ENCODE data around the gene BTN2A1. TPM values are rescaled to one million over a fixed set of nuclear protein-coding genes. Genes with fewer than 3 reads are reported as not detected.

The BTN2A1 gene
- total RNA-seq, 2 donors from 2014 or later: 11.5 to 24.1 TPM

DNA sequence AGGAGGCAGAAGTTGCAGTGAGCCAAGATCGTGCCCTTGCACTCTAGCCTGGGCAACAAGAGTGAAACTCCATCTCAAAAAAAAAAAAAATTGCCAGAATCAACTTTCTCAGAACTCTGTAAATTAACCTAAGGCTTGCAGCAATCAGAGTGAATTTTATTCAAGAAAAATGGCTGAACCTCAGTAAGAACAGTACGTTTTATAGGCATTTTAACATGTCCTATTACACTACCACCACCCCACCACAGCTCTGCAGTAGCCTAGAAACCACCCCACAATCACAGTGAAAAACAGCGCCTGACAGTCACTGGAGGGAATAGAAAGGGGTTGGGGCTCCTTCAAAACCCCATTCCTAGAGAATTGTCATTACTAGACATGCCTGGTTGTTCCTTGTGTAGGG, 26.0 kb downstream of the BTN2A1 start:
- WGBS: 97% methylated on average over 3 of the region's 3 CpGs
- no peak for TF ChIP-seq POLR2AphosphoS5 (IDR thresholded peaks at IDR 0.05)
- intact Hi-C loops (cut with DNase I): no loop called here

DNA sequence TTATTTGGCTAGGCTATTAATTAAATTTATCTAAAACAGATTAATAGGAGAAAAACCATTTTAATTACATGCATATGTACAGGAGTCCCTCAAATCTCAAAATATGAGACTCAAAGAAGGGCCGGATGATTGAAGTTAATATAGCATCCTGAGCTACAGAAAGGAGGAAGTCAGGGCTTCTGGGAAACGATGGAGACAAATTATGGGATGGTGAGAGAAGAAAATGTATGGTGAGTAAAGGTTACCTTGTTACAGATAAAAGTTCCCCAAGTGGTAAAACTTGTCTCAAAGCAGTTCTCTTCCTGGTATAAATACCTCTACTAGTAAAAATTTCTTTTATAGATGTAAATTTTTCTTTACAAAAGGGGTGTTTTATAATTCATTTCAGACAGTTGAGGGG, 26.4 kb downstream of the BTN2A1 start:
- Histone ChIP-seq H3K4me3 (no peak overlapping the region), H3K36me3 (no peaks in the 10 kb centered on the region), H3K27ac (no peak overlapping the region), H3K4me1 (replicated peaks) (no peaks in the 10 kb centered on the region), H3K9me3 (no peaks in the 10 kb centered on the region), H3K27me3 (replicated peaks; ENCODE audit: insufficient read depth) (no peaks in the 10 kb centered on the region)
- TF ChIP-seq, protein P1, sequence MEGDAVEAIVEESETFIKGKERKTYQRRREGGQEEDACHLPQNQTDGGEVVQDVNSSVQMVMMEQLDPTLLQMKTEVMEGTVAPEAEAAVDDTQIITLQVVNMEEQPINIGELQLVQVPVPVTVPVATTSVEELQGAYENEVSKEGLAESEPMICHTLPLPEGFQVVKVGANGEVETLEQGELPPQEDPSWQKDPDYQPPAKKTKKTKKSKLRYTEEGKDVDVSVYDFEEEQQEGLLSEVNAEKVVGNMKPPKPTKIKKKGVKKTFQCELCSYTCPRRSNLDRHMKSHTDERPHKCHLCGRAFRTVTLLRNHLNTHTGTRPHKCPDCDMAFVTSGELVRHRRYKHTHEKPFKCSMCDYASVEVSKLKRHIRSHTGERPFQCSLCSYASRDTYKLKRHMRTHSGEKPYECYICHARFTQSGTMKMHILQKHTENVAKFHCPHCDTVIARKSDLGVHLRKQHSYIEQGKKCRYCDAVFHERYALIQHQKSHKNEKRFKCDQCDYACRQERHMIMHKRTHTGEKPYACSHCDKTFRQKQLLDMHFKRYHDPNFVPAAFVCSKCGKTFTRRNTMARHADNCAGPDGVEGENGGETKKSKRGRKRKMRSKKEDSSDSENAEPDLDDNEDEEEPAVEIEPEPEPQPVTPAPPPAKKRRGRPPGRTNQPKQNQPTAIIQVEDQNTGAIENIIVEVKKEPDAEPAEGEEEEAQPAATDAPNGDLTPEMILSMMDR (IDR thresholded peaks at IDR 0.05): no peak
- TF ChIP-seq POLR2AphosphoS5 (IDR thresholded peaks at IDR 0.05) (no peak), POLR2A (IDR thresholded peaks at IDR 0.05) (no peak)
- intact Hi-C loops (cut with DNase I): no loop called here
- 65% methylated on average over 2 of the region's 2 CpGs for WGBS
- DNase-seq (ENCODE audit: low spot score): no peak

More for the DNA sequence above, 26.0 kb downstream of the BTN2A1 start:
- H3K27ac ChIP-seq: no peak overlapping the region
- H3K4me1 ChIP-seq (replicated peaks): no peaks in the 10 kb centered on the region
- DNase-seq (ENCODE audit: low spot score): no peak
- H3K27me3 ChIP-seq (replicated peaks; ENCODE audit: insufficient read depth): no peaks in the 10 kb centered on the region
- H3K36me3 ChIP-seq: no peaks in the 10 kb centered on the region
- no peaks in the 10 kb centered on the region for H3K9me3 ChIP-seq
- no peak overlapping the region for H3K4me3 ChIP-seq

DNA sequence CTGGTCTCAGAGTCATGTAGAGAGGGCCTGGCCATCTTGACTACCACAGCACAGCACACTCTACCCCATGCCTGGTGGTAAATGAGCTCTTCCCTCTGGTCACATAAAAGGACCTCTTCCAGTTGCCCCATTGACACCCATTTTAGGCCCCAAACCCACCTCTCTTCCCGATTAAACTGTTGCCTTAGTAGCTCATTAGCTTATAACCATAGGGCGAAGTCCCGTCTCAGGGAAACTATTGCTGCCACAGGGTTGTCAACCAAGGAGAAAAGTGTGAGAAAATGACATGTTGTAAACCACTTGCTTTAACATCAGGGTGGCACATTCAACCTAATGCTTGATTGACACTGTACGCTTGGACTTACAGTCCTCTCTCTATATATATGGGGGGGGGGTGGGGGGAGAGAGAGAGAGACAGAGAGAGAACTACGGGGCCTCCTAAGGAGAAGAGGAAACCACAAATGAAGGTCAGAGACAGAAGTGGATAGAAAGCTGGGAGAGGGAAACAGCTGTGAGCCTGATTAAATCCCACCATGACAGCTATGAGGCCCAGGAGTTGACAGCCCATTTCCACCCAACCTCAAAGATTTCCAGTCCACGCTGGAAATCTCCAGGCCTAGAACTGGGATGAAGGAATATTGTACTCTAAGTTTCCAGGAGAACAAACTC, 27.5 kb downstream of the BTN2A1 start:
- intact Hi-C loops (cut with DNase I): no loop called here
- H3K27me3 ChIP-seq (replicated peaks; ENCODE audit: insufficient read depth): no peaks in the 10 kb centered on the region
- no peaks in the 10 kb centered on the region for H3K9me3 ChIP-seq
- DNase-seq (ENCODE audit: low spot score): no peak
- H3K36me3 ChIP-seq: no peaks in the 10 kb centered on the region
- H3K4me1 ChIP-seq (replicated peaks): no peaks in the 10 kb centered on the region
- H3K27ac ChIP-seq: no peak overlapping the region
- WGBS: 92% methylated on average over 6 of the region's 6 CpGs
- H3K4me3 ChIP-seq: no peak overlapping the region
- TF ChIP-seq POLR2A (IDR thresholded peaks at IDR 0.05): no peak
- TF ChIP-seq, protein P1 (IDR thresholded peaks at IDR 0.05): no peak
- TF ChIP-seq POLR2AphosphoS5 (IDR thresholded peaks at IDR 0.05): no peak

DNA sequence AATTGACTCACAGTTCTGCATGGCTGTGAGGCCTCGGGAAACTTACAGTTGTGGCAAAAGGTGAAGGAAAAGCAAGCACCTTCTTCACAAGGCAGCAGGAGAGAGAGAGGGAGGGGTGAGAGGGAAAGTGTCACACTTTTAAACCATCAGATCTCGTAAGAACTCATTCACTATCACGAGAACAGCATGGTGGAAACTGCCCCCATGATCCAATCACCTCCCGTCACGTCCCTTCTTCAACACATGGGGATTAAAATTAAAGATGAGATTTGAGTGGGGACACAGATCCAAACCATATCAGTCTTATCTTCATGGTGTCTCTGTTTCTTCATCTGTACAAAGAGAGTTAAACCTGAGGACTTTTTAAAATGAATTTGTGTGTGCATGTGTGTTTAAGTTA, 28.6 kb downstream of the BTN2A1 start:
- H3K9me3 ChIP-seq: no peaks in the 10 kb centered on the region
- H3K4me1 ChIP-seq (replicated peaks): no peaks in the 10 kb centered on the region
- no peaks in the 10 kb centered on the region for H3K27me3 ChIP-seq (replicated peaks; ENCODE audit: insufficient read depth)
- intact Hi-C loops (cut with DNase I): no loop called here
- no peak overlapping the region for H3K4me3 ChIP-seq
- 86% methylated on average over 5 of the region's 5 CpGs for WGBS
- TF ChIP-seq POLR2A (IDR thresholded peaks at IDR 0.05) (no peak), POLR2AphosphoS5 (IDR thresholded peaks at IDR 0.05) (no peak)
- TF ChIP-seq, protein P1 (IDR thresholded peaks at IDR 0.05): no peak
- H3K27ac ChIP-seq: no peak overlapping the region
- no peaks in the 10 kb centered on the region for H3K36me3 ChIP-seq
- DNase-seq (ENCODE audit: low spot score): no peak

DNA sequence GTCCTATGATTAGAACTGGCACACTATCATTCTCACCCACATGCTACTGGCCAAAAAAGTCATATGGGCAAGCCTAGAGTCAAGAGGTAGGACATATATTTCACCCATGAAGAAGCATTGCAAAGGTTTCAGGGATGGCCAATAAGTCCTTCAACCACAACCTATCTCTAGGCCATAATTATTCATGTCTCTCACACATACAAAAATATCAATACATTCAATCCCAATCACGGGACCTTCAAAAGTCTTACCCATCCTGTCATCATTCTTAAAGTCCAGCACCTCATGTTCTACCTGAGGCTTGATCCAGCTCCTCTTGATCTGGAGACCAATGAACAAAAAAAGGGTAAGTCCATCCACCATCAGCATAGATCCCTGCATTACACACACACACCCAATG, 29.7 kb downstream of the BTN2A1 start:
- no peak overlapping the region for H3K4me3 ChIP-seq
- 93% methylated on average over 1 of the region's 1 CpG for WGBS
- no peak for DNase-seq (ENCODE audit: low spot score)
- TF ChIP-seq POLR2AphosphoS5 (IDR thresholded peaks at IDR 0.05) (no peak), POLR2A (IDR thresholded peaks at IDR 0.05) (no peak)
- TF ChIP-seq, protein P1 (IDR thresholded peaks at IDR 0.05): no peak
- no peaks in the 10 kb centered on the region for H3K9me3 ChIP-seq
- intact Hi-C loops (cut with DNase I): no loop called here
- H3K4me1 ChIP-seq (replicated peaks): no peaks in the 10 kb centered on the region
- no peaks in the 10 kb centered on the region for H3K36me3 ChIP-seq
- H3K27ac ChIP-seq: no peak overlapping the region
- no peaks in the 10 kb centered on the region for H3K27me3 ChIP-seq (replicated peaks; ENCODE audit: insufficient read depth)
